HepG2 (cell line): ENCODE measurements around the gene TUBB4A. TPM values are rescaled to one million over a fixed set of nuclear protein-coding genes. Genes with fewer than 3 reads are reported as not detected.

Experiments
- ATM ChIP-seq: fragments of 450-650 bp; IDR thresholded peaks from 2 replicates; pipeline ENCODE4 v1.7.1; 2017; ENCODE audit warnings: mild to moderate bottlenecking, borderline replicate concordance
- ELF1 ChIP-seq: sonication (generic); formaldehyde crosslinking; IDR thresholded peaks from 2 replicates; pipeline ENCODE4 v1.4.0; 2020; ENCODE audit warnings: missing genetic modification reagents
- FOXK1 ChIP-seq: sonication (generic); formaldehyde crosslinking; IDR thresholded peaks from 2 replicates; pipeline ENCODE4 v1.4.0; 2020; ENCODE audit warnings: low read depth, missing genetic modification reagents, borderline replicate concordance
- GLI4 ChIP-seq: sonication (generic); formaldehyde crosslinking; IDR thresholded peaks from 2 replicates; pipeline ENCODE4 v1.5.1; 2020; ENCODE audit warnings: missing genetic modification reagents, mild to moderate bottlenecking, moderate library complexity, borderline replicate concordance
- JUNB ChIP-seq: sonication (generic); formaldehyde crosslinking; IDR thresholded peaks from 2 replicates; pipeline ENCODE4 v1.8.0; 2022; ENCODE audit warnings: missing genetic modification reagents, mild to moderate bottlenecking, borderline replicate concordance
- KDM4B ChIP-seq: sonication (generic); formaldehyde crosslinking; IDR thresholded peaks from 2 replicates; pipeline ENCODE4 v1.4.0; 2020; ENCODE audit warnings: missing genetic modification reagents
- KDM6A ChIP-seq: IDR thresholded peaks from 2 replicates; pipeline ENCODE4 v1.6.1; 2016; ENCODE audit warnings: low read depth
- MAZ ChIP-seq, 2 experiments: sonication (generic) in 1 of 2; formaldehyde crosslinking in 1 of 2; IDR thresholded peaks; 2 replicates each; pipeline versions ENCODE4 v1.5.0 to v1.6.1; 2012 to 2020; ENCODE audit warnings: low read depth in 2 of 2, mild to moderate bottlenecking in 2 of 2, borderline replicate concordance in 1 of 2, improper control_type of control experiment in 1 of 2, low read length in 1 of 2, missing genetic modification reagents in 1 of 2, moderate library complexity in 1 of 2
- MLLT10 ChIP-seq: sonication (generic); formaldehyde crosslinking; IDR thresholded peaks from 2 replicates; pipeline ENCODE4 v1.4.0; 2020; ENCODE audit warnings: missing genetic modification reagents
- NAIF1 ChIP-seq: sonication (generic); formaldehyde crosslinking; IDR thresholded peaks from 2 replicates; pipeline ENCODE4 v1.5.0; 2020; ENCODE audit warnings: mild to moderate bottlenecking, missing genetic modification reagents, borderline replicate concordance
- NFE2L2 ChIP-seq: fragments of 150-350 bp; IDR thresholded peaks from 2 replicates; pipeline ENCODE4 v1.6.1; 2014; ENCODE audit warnings: low read length
- PRPF4 ChIP-seq: fragments of 200-400 bp; formaldehyde crosslinking; IDR thresholded peaks from 2 replicates; pipeline ENCODE4 v1.6.1; 2016; ENCODE audit warnings: low read length, low read depth; ENCODE audit not compliant: poor library complexity, severe bottlenecking
- RBM22 ChIP-seq: fragments of 200-400 bp; formaldehyde crosslinking; optimal IDR thresholded peaks from 2 replicates; pipeline ENCODE3; 2017; ENCODE audit warnings: mild to moderate bottlenecking, low read length, moderate library complexity
- RXRA ChIP-seq: sonication (generic); formaldehyde crosslinking; IDR thresholded peaks from 2 replicates; pipeline ENCODE4 v1.5.1; 2020; ENCODE audit warnings: missing genetic modification reagents
- SP1 ChIP-seq, 2 experiments: fragments of 450-650 bp in 1 of 2; sonication (generic) in 1 of 2; formaldehyde crosslinking in 1 of 2; IDR thresholded peaks; 2 replicates each; pipeline versions ENCODE4 v1.4.0 to v1.6.1; 2016 to 2020; ENCODE audit warnings: missing genetic modification reagents in 1 of 2
- TSC22D2 ChIP-seq: sonication (generic); formaldehyde crosslinking; IDR thresholded peaks from 2 replicates; pipeline ENCODE4 v1.5.1; 2020; ENCODE audit warnings: missing genetic modification reagents, mild to moderate bottlenecking, borderline replicate concordance
- ZBTB8A ChIP-seq: sonication (generic); formaldehyde crosslinking; IDR thresholded peaks from 2 replicates; pipeline ENCODE4 v1.4.0; 2020; ENCODE audit warnings: mild to moderate bottlenecking, low read depth, missing genetic modification reagents, borderline replicate concordance
- ZFP82 ChIP-seq: sonication (generic); formaldehyde crosslinking; IDR thresholded peaks from 2 replicates; pipeline ENCODE4 v1.5.1; 2020; ENCODE audit warnings: mild to moderate bottlenecking, missing genetic modification reagents, borderline replicate concordance
- ZNF251 ChIP-seq: sonication (generic); formaldehyde crosslinking; IDR thresholded peaks from 2 replicates; pipeline ENCODE4 v1.9.0; 2021; ENCODE audit warnings: mild to moderate bottlenecking, missing genetic modification reagents
- ZNF263 ChIP-seq: sonication (generic); formaldehyde crosslinking; IDR thresholded peaks from 2 replicates; pipeline ENCODE4 v1.4.0; 2020; ENCODE audit warnings: missing genetic modification reagents
- ZNF317 ChIP-seq: sonication (generic); formaldehyde crosslinking; IDR thresholded peaks from 2 replicates; pipeline ENCODE4 v1.5.0; 2020; ENCODE audit warnings: mild to moderate bottlenecking, missing genetic modification reagents
- ZNF543 ChIP-seq: sonication (generic); formaldehyde crosslinking; IDR thresholded peaks from 2 replicates; pipeline ENCODE4 v1.4.0; 2020; ENCODE audit warnings: mild to moderate bottlenecking, missing genetic modification reagents
- ZNF672 ChIP-seq: sonication (generic); formaldehyde crosslinking; IDR thresholded peaks from 2 replicates; pipeline ENCODE4 v1.8.1; 2022; ENCODE audit warnings: missing genetic modification reagents
- ZNF747 ChIP-seq: sonication (generic); formaldehyde crosslinking; IDR thresholded peaks from 2 replicates; pipeline ENCODE4 v1.8.1; 2023; ENCODE audit warnings: missing genetic modification reagents, mild to moderate bottlenecking, borderline replicate concordance
- ZNF83 ChIP-seq: sonication (generic); formaldehyde crosslinking; IDR thresholded peaks from 2 replicates; pipeline ENCODE4 v1.4.0; 2020; ENCODE audit warnings: missing genetic modification reagents, mild to moderate bottlenecking, borderline replicate concordance
- polyA plus RNA-seq, 8 experiments: library from polyadenylated mRNA; depleted of rRNA in 3 of 8; stranded (reverse) in 7 of 8; unstranded in 1 of 8; fragments of >200 nt; fragmentation: Illumina TruSeq in 4 of 8; extraction: Trizol in 4 of 8; gene quantifications; 2 replicates each; pipeline versions ENCODE4 v1.2.1 to v1.2.3, GENCODE V29; 2011 to 2016; ENCODE audit warnings: low read depth in 4 of 8, missing spikeins in 1 of 8, mixed read lengths in 1 of 8; ENCODE audit not compliant: insufficient read depth in 1 of 8
- total RNA-seq, 5 experiments: library from RNA; depleted of rRNA; stranded (reverse); fragments of >200 nt; fragmentation: Illumina TruSeq; extraction: Trizol; gene quantifications; 2 replicates each; pipeline ENCODE4 v1.2.3, GENCODE V29; 2016; ENCODE audit warnings: low read depth in 1 of 5
- TF ChIP-seq, protein P1 (sequence below): sonication (generic); formaldehyde crosslinking; IDR thresholded peaks from 2 replicates; pipeline ENCODE4 v1.5.1; 2020; ENCODE audit warnings: missing genetic modification reagents, mild to moderate bottlenecking, borderline replicate concordance
- TF ChIP-seq, protein P2 (sequence below): sonication (generic); formaldehyde crosslinking; conservative IDR thresholded peaks from 2 replicates; pipeline ENCODE4 v1.4.0; 2020; ENCODE audit warnings: missing genetic modification reagents

Gene TUBB4A
- total and polyA plus RNA-seq, 2 of the 13 experiments (the other 11 are each of a cell fraction or from before 2014, with no cell fraction given), result not detected

- TF ChIP-seq, protein P1, sequence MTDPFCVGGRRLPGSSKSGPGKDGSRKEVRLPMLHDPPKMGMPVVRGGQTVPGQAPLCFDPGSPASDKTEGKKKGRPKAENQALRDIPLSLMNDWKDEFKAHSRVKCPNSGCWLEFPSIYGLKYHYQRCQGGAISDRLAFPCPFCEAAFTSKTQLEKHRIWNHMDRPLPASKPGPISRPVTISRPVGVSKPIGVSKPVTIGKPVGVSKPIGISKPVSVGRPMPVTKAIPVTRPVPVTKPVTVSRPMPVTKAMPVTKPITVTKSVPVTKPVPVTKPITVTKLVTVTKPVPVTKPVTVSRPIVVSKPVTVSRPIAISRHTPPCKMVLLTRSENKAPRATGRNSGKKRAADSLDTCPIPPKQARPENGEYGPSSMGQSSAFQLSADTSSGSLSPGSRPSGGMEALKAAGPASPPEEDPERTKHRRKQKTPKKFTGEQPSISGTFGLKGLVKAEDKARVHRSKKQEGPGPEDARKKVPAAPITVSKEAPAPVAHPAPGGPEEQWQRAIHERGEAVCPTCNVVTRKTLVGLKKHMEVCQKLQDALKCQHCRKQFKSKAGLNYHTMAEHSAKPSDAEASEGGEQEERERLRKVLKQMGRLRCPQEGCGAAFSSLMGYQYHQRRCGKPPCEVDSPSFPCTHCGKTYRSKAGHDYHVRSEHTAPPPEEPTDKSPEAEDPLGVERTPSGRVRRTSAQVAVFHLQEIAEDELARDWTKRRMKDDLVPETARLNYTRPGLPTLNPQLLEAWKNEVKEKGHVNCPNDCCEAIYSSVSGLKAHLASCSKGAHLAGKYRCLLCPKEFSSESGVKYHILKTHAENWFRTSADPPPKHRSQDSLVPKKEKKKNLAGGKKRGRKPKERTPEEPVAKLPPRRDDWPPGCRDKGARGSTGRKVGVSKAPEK (CRISPR knock-in tag), result no peak
- TF ChIP-seq KDM4B (CRISPR knock-in tag) (0 out of 2 replicates have a peak, but pooled peaks have one; percentile 43), FOXK1 (CRISPR knock-in tag) (no peak; the same call in 1 of the 2 replicates), JUNB (CRISPR knock-in tag) (no peak), ZNF747 (no peak), ZNF543 (peak; percentile 81), KDM6A (no peak), GLI4 (no peak), ELF1 (CRISPR knock-in tag) (peak; percentile 71), MLLT10 (no peak), TSC22D2 (CRISPR knock-in tag) (no peak), ZFP82 (0 out of 2 replicates have a peak, but pooled peaks have one; percentile 46), NAIF1 (CRISPR knock-in tag) (no peak), SP1 (IDR thresholded peaks at IDR 0.05) (no peak), SP1 (CRISPR knock-in tag; IDR thresholded peaks at IDR 0.05) (peak; percentile 58; the same call in 1 of the 2 replicates), ZNF83 (CRISPR knock-in tag) (no peak), ZNF263 (CRISPR knock-in tag) (no peak), RXRA (peak; percentile 59), NFE2L2 (no peak), ZNF672 (no peak), ZNF317 (CRISPR knock-in tag) (no peak), MAZ (IDR thresholded peaks at IDR 0.05; ENCODE audit: borderline replicate concordance, low read depth, low read length) (0 out of 2 replicates have a peak, but pooled peaks have one; percentile 52), MAZ (CRISPR knock-in tag; IDR thresholded peaks at IDR 0.05; ENCODE audit: low read depth) (no peak), ZNF251 (CRISPR knock-in tag) (no peak), RBM22 (no peak), ZBTB8A (CRISPR knock-in tag) (peak; percentile 46; the same call in 1 of the 2 replicates), ATM (no peak), PRPF4 (no peak)
- TF ChIP-seq, protein P2, sequence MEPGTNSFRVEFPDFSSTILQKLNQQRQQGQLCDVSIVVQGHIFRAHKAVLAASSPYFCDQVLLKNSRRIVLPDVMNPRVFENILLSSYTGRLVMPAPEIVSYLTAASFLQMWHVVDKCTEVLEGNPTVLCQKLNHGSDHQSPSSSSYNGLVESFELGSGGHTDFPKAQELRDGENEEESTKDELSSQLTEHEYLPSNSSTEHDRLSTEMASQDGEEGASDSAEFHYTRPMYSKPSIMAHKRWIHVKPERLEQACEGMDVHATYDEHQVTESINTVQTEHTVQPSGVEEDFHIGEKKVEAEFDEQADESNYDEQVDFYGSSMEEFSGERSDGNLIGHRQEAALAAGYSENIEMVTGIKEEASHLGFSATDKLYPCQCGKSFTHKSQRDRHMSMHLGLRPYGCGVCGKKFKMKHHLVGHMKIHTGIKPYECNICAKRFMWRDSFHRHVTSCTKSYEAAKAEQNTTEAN (CRISPR knock-in tag), result 0 out of 2 replicates have a peak, but pooled peaks have one; percentile 30
These were observed 41.8 kb downstream of the TUBB4A start (continued) for GRCh38 chr19:6460099-6460884.
